Erythroblast (primary cell): Measurements from ENCODE around the gene POLDIP2.

ENCODE experiments used
- GATA1 ChIP-seq: IDR thresholded peaks from 2 replicates; pipeline ENCODE4 v1.6.1; 2011; ENCODE audit warnings: low read depth, mild to moderate bottlenecking, control low read depth, low read length, moderate library complexity
- POLR2A ChIP-seq: IDR thresholded peaks from 2 replicates; pipeline ENCODE4 v1.6.1; 2011; ENCODE audit warnings: mild to moderate bottlenecking, low read length

DNA sequence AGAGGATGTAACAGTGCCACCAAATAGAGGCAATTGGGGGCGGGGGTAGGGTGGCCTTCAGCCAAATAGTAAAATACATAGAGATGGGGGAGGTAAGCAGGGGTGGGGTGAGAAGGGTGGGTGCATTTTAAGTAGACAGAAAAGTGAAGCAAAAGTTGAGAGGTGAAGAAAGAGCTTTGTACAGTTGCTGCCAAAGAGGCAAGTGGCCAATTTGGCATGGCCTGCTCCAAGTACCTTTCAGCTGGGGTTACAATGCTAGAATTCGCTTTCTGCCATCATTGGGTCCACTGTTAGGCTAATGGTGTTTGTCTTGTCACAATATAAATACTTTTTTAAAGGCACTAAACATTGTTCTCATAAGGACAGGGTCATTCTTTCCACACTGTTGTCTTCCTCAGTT, 43.5 kb downstream of the POLDIP2 start:
- TF ChIP-seq POLR2A, result no peak
- TF ChIP-seq GATA1, result no peak
